Endothelial cell of umbilical vein (primary cell): ENCODE measurements around the gene ABCA10. TPM values are rescaled to one million over a fixed set of nuclear protein-coding genes. Genes with fewer than 3 reads are reported as not detected.
"Not testable (repeated sequence)": the region's sequence is repeated elsewhere in the genome, so short reads cannot be mapped to it uniquely, and the experiment has no call there.

ENCODE experiments used
- BruUV-seq: library from RNA; stranded (reverse); fragments of 400-500 nt; replicated peaks from 2 replicates; lab custom pipeline; 2021; lab: Mats Ljungman, UMichigan
- CTCF ChIA-PET: fragments of 300-600, 350-600 bp; sonication (Branson Sonifier 250); formaldehyde crosslinking; loops from one replicate; lab custom pipeline; 2021; ENCODE audit warnings: antibody characterized with exemption, inconsistent platforms; lab: Charles Lee
- POLR2A ChIA-PET: fragments of 300-600, 350-600 bp; sonication (Branson Sonifier 250); formaldehyde crosslinking; loops from one replicate; lab custom pipeline; 2021; ENCODE audit warnings: antibody characterized with exemption, inconsistent platforms; lab: Charles Lee
- DNase-seq: peaks from one replicate; pipeline ENCODE4 v3.0.0-alpha.2; 2011; ENCODE audit warnings: low read depth, low spot score
- FAIRE-seq: peaks from 2 replicates; lab custom pipeline; 2011; peaks lifted over from hg19 to GRCh38; lab: Jason Lieb, UNC
- H2AFZ ChIP-seq: 2 replicates; pipeline ENCODE4 v1.6.0; 2012; ENCODE audit warnings: low read depth, low read length, control low read depth, inconsistent platforms
- H3K27ac ChIP-seq: 2 replicates; pipeline ENCODE4 v1.5.1; 2011; ENCODE audit warnings: low read depth, mild to moderate bottlenecking, control low read depth, low read length, moderate library complexity; ENCODE audit not compliant: insufficient read depth
- H3K27me3 ChIP-seq, 2 experiments: 2 replicates each; pipeline versions ENCODE4 v1.6.0 to v1.6.1; 2011; ENCODE audit warnings: low read length in 2 of 2, mixed read lengths in 1 of 2; ENCODE audit not compliant: control insufficient read depth in 2 of 2, insufficient read depth in 2 of 2
- H3K36me3 ChIP-seq, 2 experiments: 2 replicates in 1 of 2; 3 replicates in 1 of 2; pipeline ENCODE4 v1.5.1; 2011; ENCODE audit warnings: low read length in 2 of 2, mild to moderate bottlenecking in 1 of 2, moderate library complexity in 1 of 2; ENCODE audit not compliant: control insufficient read depth in 2 of 2, insufficient read depth in 2 of 2; ENCODE audit errors: extremely low read depth in 1 of 2
- H3K4me1 ChIP-seq: 3 replicates; pipeline ENCODE4 v1.5.1; 2011; ENCODE audit warnings: mild to moderate bottlenecking, low read length; ENCODE audit not compliant: control insufficient read depth, insufficient read depth; ENCODE audit errors: extremely low read depth
- H3K4me2 ChIP-seq: 2 replicates; pipeline ENCODE4 v1.6.1; 2011; ENCODE audit warnings: low read length, control low read depth, mixed read lengths; ENCODE audit not compliant: insufficient read depth
- H3K4me3 ChIP-seq, 3 experiments: fragments of 200-600 bp in 1 of 3; sonication (generic), shearing (Covaris generic) in 1 of 3; replicated peaks in 1 of 3; 2 replicates each; pipeline ENCODE4 v1.5.1; 2011 to 2016; ENCODE audit warnings: control low read depth in 3 of 3, low read length in 3 of 3, mild to moderate bottlenecking in 2 of 3, inconsistent platforms in 1 of 3, low read depth in 1 of 3, moderate library complexity in 1 of 3; ENCODE audit not compliant: insufficient read depth in 1 of 3
- H3K79me2 ChIP-seq: 2 replicates; pipeline ENCODE4 v1.6.0; 2012; ENCODE audit warnings: low read length, inconsistent platforms; ENCODE audit not compliant: control insufficient read depth, insufficient read depth
- H3K9ac ChIP-seq: replicated peaks from 2 replicates; pipeline ENCODE3; 2011; ENCODE audit warnings: low read length, control low read depth; ENCODE audit not compliant: insufficient read depth; ENCODE audit errors: extremely low read depth
- H3K9me1 ChIP-seq: replicated peaks from 3 replicates; pipeline ENCODE4 v1.6.0; 2011; ENCODE audit warnings: mild to moderate bottlenecking, low read length; ENCODE audit not compliant: control insufficient read depth, insufficient read depth; ENCODE audit errors: extremely low read depth
- H3K9me3 ChIP-seq: replicated peaks from 2 replicates; pipeline ENCODE4 v1.5.1; 2012; ENCODE audit warnings: low read length, inconsistent platforms; ENCODE audit not compliant: control insufficient read depth, insufficient read depth
- H4K20me1 ChIP-seq: replicated peaks from 2 replicates; pipeline ENCODE3; 2011; ENCODE audit warnings: mild to moderate bottlenecking, low read length; ENCODE audit not compliant: control insufficient read depth, insufficient read depth; ENCODE audit errors: extremely low read depth
- GATA2 ChIP-seq: IDR thresholded peaks from 2 replicates; pipeline ENCODE4 v1.7.0; 2011; ENCODE audit warnings: low read depth, mild to moderate bottlenecking, moderate library complexity, mixed read lengths, low read length; ENCODE audit not compliant: insufficient read length, insufficient read depth
- JUN ChIP-seq: IDR thresholded peaks from 2 replicates; pipeline ENCODE4 v1.6.1; 2011; ENCODE audit warnings: borderline replicate concordance, low read depth; ENCODE audit not compliant: insufficient read length, insufficient read depth
- MYC ChIP-seq: IDR thresholded peaks from one replicate; pipeline ENCODE4 v1.6.1; 2011; ENCODE audit warnings: mild to moderate bottlenecking, low read depth, low read length
- POLR2A ChIP-seq: IDR thresholded peaks from 2 replicates; pipeline ENCODE4 v1.6.1; 2012; ENCODE audit warnings: low read depth, mild to moderate bottlenecking, control low read depth, low read length
- POLR2AphosphoS5 ChIP-seq: IDR thresholded peaks from 2 replicates; pipeline ENCODE4 v1.6.1; 2012; ENCODE audit warnings: low read depth, mild to moderate bottlenecking, control low read depth, low read length, moderate library complexity; ENCODE audit not compliant: insufficient read depth
- dilution Hi-C: fragments of 300-500 bp; cut with MboI; formaldehyde crosslinking; loops from one replicate; pipeline ENCODE4 v1.15.0; 2019; ENCODE audit warnings: low sequenced_read_pairs; ENCODE audit not compliant: extremely low pct_ligation_motif_present
- intact Hi-C: fragments of 100-400 bp; cut with micrococcal nuclease; formaldehyde crosslinking; loops from one replicate; pipeline ENCODE4 v1.10.0; 2022
- polyA plus RNA-seq, 4 experiments: library from polyadenylated mRNA; depleted of rRNA in 3 of 4; stranded (reverse) in 3 of 4; unstranded in 1 of 4; fragments of >200 nt; gene quantifications; 2 replicates each; pipeline versions ENCODE4 v1.2.1 to v1.2.3, GENCODE V29; 2011 to 2012; ENCODE audit warnings: missing spikeins in 1 of 4
- total RNA-seq: library from RNA; stranded (reverse); gene quantifications from 2 replicates; pipeline ENCODE4 v1.2.3, GENCODE V29; 2021

The ABCA10 gene
- total and polyA plus RNA-seq, 2 donors (not counting 3 experiments of a cell fraction or from before 2014, with no cell fraction given): 0.22 to 2.1 TPM

- Histone ChIP-seq H3K4me2 (no peak overlapping the region), H2AFZ (no peak overlapping the region), H3K9ac (no peak overlapping the region), H3K36me3 (no peaks in the 10 kb centered on the region), H3K27ac (no peak overlapping the region), H4K20me1 (no peaks in the 10 kb centered on the region), H3K79me2 (no peaks in the 10 kb centered on the region), H3K9me1 (no peaks in the 10 kb centered on the region), H3K4me3 (no peak overlapping the region), H3K4me1 (no peaks in the 10 kb centered on the region), H3K27me3 (no peaks in the 10 kb centered on the region), H3K9me3 (no peaks in the 10 kb centered on the region)
- BruUV-seq: no TSS peak
- ChIA-PET POLR2A (no interaction called here), CTCF (no interaction called here)
- intact Hi-C loops (no loop called here), dilution Hi-C loops (no loop called here)
- DNase-seq (no peak), FAIRE-seq (no peak)
- TF ChIP-seq POLR2A (no peak), MYC (no peak), JUN (no peak), POLR2AphosphoS5 (no peak)
These were observed 21.5 kb downstream of the ABCA10 start for GRCh38 chr17:69207151-69207550.

GRCh38 chr17:69198238-69198637, 30.4 kb downstream of the ABCA10 start:
- ChIA-PET CTCF (no interaction called here), POLR2A (no interaction called here)
- no TSS peak for BruUV-seq

GRCh38 chr17:69196105-69196653, 32.4 kb downstream of the ABCA10 start:
- H3K9me3 ChIP-seq, H2AFZ ChIP-seq, H4K20me1 ChIP-seq, H3K79me2 ChIP-seq, H3K4me2 ChIP-seq, CTCF ChIA-PET, H3K4me1 ChIP-seq, H3K36me3 ChIP-seq, FAIRE-seq, POLR2A ChIA-PET, H3K4me3 ChIP-seq, H3K27ac ChIP-seq, H3K9me1 ChIP-seq, dilution Hi-C loops, BruUV-seq, H3K27me3 ChIP-seq, DNase-seq, H3K9ac ChIP-seq, intact Hi-C loops: not testable (repeated sequence)

More at GRCh38 chr17:69198238-69198637, 30.4 kb downstream of the ABCA10 start:
- Histone ChIP-seq H3K9ac (no peak overlapping the region), H3K9me1 (no peaks in the 10 kb centered on the region), H2AFZ (no peak overlapping the region), H3K4me3 (no peak overlapping the region), H3K36me3 (no peaks in the 10 kb centered on the region), H3K79me2 (no peaks in the 10 kb centered on the region), H3K9me3 (no peaks in the 10 kb centered on the region), H3K4me2 (no peak overlapping the region), H4K20me1 (no peaks in the 10 kb centered on the region), H3K27me3 (no peaks in the 10 kb centered on the region), H3K27ac (no peak overlapping the region), H3K4me1 (no peaks in the 10 kb centered on the region)
- no peak for FAIRE-seq
- intact Hi-C loops (no loop called here), dilution Hi-C loops (no loop called here)
- no peak for TF ChIP-seq GATA2
- DNase-seq: no peak
